A549 (cell line): Measurements from ENCODE around the gene LRRC2.

Experiments
- MYC ChIP-seq: IDR thresholded peaks from 2 replicates; pipeline ENCODE4 v1.6.1; 2012; ENCODE audit warnings: mild to moderate bottlenecking, inconsistent platforms, low read length, improper control_type of control experiment, borderline replicate concordance
- TF ChIP-seq, protein P1 (sequence below): fragments of >200 bp; sonication (Bioruptor Twin); formaldehyde crosslinking; IDR thresholded peaks from 3 replicates; pipeline ENCODE4 v1.5.1; 2016

DNA sequence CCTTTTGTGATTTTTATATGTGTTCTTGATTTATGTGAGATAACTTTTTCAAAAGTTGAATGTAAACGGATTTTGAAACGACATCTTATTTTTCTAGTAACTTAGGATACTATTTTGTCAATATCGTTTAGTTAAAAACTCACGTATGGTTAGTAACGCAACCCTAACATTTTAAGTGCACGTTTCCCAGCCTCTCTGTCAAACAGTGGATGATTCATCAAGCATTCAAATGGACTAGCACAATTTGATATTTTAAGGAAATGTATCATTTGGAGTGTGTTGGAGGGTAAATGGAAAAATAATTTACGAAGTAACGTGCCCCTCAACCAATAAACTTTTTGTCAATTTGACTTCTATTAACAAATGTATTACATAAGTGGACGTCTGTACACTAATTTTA is 45.0 kb downstream of the LRRC2 start:
- TF ChIP-seq MYC = no peak
- TF ChIP-seq, protein P1, sequence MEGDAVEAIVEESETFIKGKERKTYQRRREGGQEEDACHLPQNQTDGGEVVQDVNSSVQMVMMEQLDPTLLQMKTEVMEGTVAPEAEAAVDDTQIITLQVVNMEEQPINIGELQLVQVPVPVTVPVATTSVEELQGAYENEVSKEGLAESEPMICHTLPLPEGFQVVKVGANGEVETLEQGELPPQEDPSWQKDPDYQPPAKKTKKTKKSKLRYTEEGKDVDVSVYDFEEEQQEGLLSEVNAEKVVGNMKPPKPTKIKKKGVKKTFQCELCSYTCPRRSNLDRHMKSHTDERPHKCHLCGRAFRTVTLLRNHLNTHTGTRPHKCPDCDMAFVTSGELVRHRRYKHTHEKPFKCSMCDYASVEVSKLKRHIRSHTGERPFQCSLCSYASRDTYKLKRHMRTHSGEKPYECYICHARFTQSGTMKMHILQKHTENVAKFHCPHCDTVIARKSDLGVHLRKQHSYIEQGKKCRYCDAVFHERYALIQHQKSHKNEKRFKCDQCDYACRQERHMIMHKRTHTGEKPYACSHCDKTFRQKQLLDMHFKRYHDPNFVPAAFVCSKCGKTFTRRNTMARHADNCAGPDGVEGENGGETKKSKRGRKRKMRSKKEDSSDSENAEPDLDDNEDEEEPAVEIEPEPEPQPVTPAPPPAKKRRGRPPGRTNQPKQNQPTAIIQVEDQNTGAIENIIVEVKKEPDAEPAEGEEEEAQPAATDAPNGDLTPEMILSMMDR = no peak
